ENCODE measurements around the gene SORL1. TPM values are rescaled to one million over a fixed set of nuclear protein-coding genes. Genes with fewer than 3 reads are reported as not detected.
A peak's percentile ranks its signal among the peaks of the same experiment; 100 is the strongest.

The SORL1 gene
- total and polyA plus RNA-seq, 2 experiments from 2014 or later = 6.4 to 18.2 TPM

DNA sequence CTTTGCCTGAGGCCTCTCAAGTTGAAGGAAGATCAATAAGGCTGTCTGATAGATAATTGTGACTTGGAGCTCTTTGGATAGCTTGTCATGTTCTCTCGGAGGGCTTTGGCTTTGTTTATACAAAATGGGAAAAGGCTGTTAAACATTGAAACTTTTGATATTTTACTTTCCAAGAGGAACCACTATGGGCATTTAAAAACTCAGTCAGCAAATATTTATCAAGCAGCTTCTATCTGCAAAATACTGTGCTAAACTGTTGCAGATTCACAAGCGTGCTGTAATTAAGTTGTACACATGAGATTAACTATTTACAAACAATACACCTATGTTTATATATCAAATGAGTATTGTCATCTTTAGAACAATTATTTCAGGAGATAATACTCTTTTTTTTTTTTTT lies 34.5 kb upstream of the SORL1 start:
- Histone ChIP-seq H3K4me1 (ENCODE audit: low read depth) (peaks cover 8% of the 10 kb centered on the region), H3K36me3 (no peaks in the 10 kb centered on the region), H3K27me3 (no peaks in the 10 kb centered on the region), H3K9me3 (ENCODE audit: low read depth) (no peaks in the 10 kb centered on the region), H3K4me3 (no peak overlapping the region), H3K27ac (no peak overlapping the region)
- no peak for DNase-seq (ENCODE audit: low read depth in 1 of 2, low spot score in 1 of 2)
- TF ChIP-seq, protein P1, sequence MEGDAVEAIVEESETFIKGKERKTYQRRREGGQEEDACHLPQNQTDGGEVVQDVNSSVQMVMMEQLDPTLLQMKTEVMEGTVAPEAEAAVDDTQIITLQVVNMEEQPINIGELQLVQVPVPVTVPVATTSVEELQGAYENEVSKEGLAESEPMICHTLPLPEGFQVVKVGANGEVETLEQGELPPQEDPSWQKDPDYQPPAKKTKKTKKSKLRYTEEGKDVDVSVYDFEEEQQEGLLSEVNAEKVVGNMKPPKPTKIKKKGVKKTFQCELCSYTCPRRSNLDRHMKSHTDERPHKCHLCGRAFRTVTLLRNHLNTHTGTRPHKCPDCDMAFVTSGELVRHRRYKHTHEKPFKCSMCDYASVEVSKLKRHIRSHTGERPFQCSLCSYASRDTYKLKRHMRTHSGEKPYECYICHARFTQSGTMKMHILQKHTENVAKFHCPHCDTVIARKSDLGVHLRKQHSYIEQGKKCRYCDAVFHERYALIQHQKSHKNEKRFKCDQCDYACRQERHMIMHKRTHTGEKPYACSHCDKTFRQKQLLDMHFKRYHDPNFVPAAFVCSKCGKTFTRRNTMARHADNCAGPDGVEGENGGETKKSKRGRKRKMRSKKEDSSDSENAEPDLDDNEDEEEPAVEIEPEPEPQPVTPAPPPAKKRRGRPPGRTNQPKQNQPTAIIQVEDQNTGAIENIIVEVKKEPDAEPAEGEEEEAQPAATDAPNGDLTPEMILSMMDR (IDR thresholded peaks at IDR 0.05; ENCODE audit: low read depth, low read length) = no peak

DNA sequence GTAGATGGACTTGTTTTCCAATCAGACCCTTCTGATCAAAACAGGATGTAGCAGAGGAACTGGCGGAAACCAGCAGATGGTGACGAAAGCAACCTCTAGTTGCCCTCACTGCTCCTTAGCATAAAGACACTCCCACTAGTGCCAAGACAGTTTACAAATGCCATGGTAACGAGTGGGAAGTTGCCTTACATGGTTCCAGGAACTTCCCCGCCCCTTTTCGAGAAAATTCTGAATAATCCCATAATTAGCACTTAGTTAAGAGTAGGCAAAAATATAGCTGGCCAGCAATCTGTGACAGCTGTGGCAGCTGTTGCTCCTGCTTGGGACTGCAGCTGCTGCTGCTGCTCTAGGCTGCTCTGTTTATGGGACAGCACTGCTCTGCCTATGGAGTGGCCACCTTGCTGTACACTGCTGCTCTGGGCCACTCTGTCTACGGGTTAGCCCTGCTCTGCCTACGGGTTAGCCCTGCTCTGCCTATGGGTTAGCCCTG lies 33.4 kb upstream of the SORL1 start:
- no peaks in the 10 kb centered on the region for H3K27me3 ChIP-seq
- no peaks in the 10 kb centered on the region for H3K36me3 ChIP-seq
- peak in 1 of 2 donors; percentile 21 for DNase-seq (ENCODE audit: low read depth in 1 of 2, low spot score in 1 of 2)
- H3K27ac ChIP-seq = no peak overlapping the region
- no peaks in the 10 kb centered on the region for H3K9me3 ChIP-seq (ENCODE audit: low read depth)
- TF ChIP-seq, protein P1 (IDR thresholded peaks at IDR 0.05; ENCODE audit: low read depth, low read length) = no peak
- H3K4me1 ChIP-seq (ENCODE audit: low read depth) = peaks cover 8% of the 10 kb centered on the region
- H3K4me3 ChIP-seq = no peak overlapping the region

DNA sequence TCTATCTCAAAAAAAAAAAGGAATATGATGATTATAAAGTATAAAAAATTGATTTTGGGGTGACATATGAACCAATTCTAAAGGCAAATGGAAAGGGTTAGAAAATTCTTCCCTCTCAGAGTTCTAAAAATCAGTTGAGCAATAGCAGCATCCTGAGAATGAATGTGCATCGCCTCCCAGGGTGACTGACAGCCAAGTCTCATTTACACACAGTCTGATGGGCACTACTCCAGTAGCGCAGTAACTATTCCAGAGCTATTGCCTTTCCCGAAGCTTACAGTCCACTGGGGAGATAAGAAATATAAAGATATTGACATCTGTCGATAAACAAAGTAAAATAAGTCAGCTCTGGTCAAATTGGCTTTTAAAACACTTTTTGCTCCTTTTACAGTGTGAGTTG lies 32.3 kb upstream of the SORL1 start:
- TF ChIP-seq, protein P1 (IDR thresholded peaks at IDR 0.05; ENCODE audit: low read depth, low read length) = no peak

DNA sequence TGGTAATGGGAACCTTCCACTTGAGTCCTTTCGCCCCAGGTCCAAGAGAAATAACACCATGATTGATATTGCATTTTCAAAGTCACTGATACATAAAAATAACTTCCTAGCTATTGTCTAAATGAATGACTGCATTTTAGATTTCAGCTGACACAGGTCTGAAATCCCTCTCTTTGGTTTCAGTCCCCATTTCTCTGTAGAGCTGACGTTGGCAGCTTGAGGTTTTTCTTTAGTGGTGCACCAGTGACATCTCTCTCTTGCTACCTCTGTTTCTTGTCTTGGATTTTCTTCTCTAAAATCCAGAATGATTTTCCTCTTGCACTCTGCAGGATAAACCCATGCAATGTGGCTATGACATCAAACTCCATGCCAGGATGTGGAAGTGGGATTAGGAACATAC lies 31.7 kb upstream of the SORL1 start:
- TF ChIP-seq, protein P1 (IDR thresholded peaks at IDR 0.05; ENCODE audit: low read depth, low read length) = no peak
- H3K27ac ChIP-seq = no peak overlapping the region
- H3K4me1 ChIP-seq (ENCODE audit: low read depth) = no peaks in the 10 kb centered on the region
- H3K9me3 ChIP-seq (ENCODE audit: low read depth) = no peaks in the 10 kb centered on the region
- no peak overlapping the region for H3K4me3 ChIP-seq
- H3K27me3 ChIP-seq = no peaks in the 10 kb centered on the region
- no peaks in the 10 kb centered on the region for H3K36me3 ChIP-seq
- DNase-seq (ENCODE audit: low read depth in 1 of 2, low spot score in 1 of 2) = no peak

More for the DNA sequence above, 32.3 kb upstream of the SORL1 start:
- no peaks in the 10 kb centered on the region for H3K9me3 ChIP-seq (ENCODE audit: low read depth)
- no peaks in the 10 kb centered on the region for H3K4me1 ChIP-seq (ENCODE audit: low read depth)
- H3K4me3 ChIP-seq = no peak overlapping the region
- H3K27me3 ChIP-seq = no peaks in the 10 kb centered on the region
- no peak overlapping the region for H3K27ac ChIP-seq
- DNase-seq (ENCODE audit: low read depth in 1 of 2, low spot score in 1 of 2) = no peak
- H3K36me3 ChIP-seq = no peaks in the 10 kb centered on the region

DNA sequence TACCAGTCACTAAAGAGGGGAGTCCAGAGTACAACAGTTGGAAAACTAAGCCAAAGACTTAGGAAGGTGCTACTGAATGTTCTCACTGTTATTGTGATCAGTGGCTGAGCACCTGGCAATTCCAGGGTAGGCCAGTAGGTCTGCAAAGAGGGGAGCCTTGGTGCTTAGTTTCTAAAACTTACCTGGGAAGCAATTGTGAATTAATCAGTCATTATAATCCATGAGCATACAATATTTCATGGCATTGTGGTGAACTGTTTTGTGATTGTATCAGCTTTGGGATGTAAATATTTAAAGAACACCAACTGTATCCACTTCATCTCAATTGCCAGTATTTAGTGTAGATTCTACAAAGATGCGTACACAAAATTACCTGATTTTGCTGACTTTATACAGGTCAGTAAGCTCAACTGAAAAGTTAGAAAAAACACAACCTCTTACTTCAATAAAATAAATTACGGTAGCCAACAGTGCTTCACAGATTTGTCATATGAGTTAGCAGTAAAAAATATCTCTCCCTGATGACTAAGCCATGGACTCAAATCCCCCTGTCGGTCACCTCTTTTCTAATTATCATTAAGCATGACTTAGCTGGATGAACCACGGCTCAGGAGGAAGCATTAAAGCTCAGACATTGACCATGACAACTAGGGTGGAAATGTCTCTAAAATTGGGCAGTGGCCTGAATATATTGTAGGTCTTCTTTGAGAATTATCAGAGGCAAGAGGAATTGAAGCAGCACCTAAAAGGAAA lies 30.8 kb upstream of the SORL1 start:
- H3K36me3 ChIP-seq = no peaks in the 10 kb centered on the region
- no peaks in the 10 kb centered on the region for H3K4me1 ChIP-seq (ENCODE audit: low read depth)
- no peaks in the 10 kb centered on the region for H3K9me3 ChIP-seq (ENCODE audit: low read depth)
- TF ChIP-seq, protein P1 (IDR thresholded peaks at IDR 0.05; ENCODE audit: low read depth, low read length) = no peak
- no peak overlapping the region for H3K4me3 ChIP-seq
- H3K27me3 ChIP-seq = no peaks in the 10 kb centered on the region
- DNase-seq (ENCODE audit: low read depth in 1 of 2, low spot score in 1 of 2) = no peak
- no peak overlapping the region for H3K27ac ChIP-seq

Measured in cardiac muscle cell (in vitro differentiated cells and primary cell).